ENCODE results near the gene LPP. TPM values are rescaled to one million over a fixed set of nuclear protein-coding genes. Genes with fewer than 3 reads are reported as not detected.

The LPP gene
- total and polyA plus RNA-seq, 2 of the 13 experiments (the other 11 are each of a cell fraction or from before 2014, with no cell fraction given) = 19.2 to 29.9 TPM

GRCh38 chr3:188839187-188839695, 685.3 kb downstream of the LPP start (continued):
- TF ChIP-seq ZHX2 (IDR thresholded peaks at IDR 0.05; ENCODE audit: low read depth) (peak; percentile 66; the same call in 1 of the 2 replicates), ZHX2 (CRISPR knock-in tag; IDR thresholded peaks at IDR 0.05; ENCODE audit: borderline replicate concordance) (no peak), ZNF143 (CRISPR knock-in tag; IDR thresholded peaks at IDR 0.05) (no peak), ZEB1 (IDR thresholded peaks at IDR 0.05; ENCODE audit: insufficient replicate concordance, low read depth) (peak; percentile 78), PHB2 (IDR thresholded peaks at IDR 0.05; ENCODE audit: partially characterized antibody) (no peak), BRCA1 (CRISPR knock-in tag; IDR thresholded peaks at IDR 0.05) (no peak), NCOA1 (CRISPR knock-in tag; IDR thresholded peaks at IDR 0.05) (0 out of 2 replicates have a peak, but pooled peaks have one; percentile 81), ARHGAP35 (CRISPR knock-in tag; IDR thresholded peaks at IDR 0.05; ENCODE audit: borderline replicate concordance) (no peak), ZSCAN12 (CRISPR knock-in tag; IDR thresholded peaks at IDR 0.05) (no peak), CBX5 (CRISPR knock-in tag; IDR thresholded peaks at IDR 0.05; ENCODE audit: borderline replicate concordance) (peak; percentile 70; the same call in 1 of the 2 replicates), ATF7 (IDR thresholded peaks at IDR 0.05) (peak; percentile 70), ATF7 (CRISPR knock-in tag; IDR thresholded peaks at IDR 0.05) (peak; percentile 50; the same call in 1 of the 2 replicates), ZNF644 (CRISPR knock-in tag; IDR thresholded peaks at IDR 0.05; ENCODE audit: low read depth) (peak; percentile 87), HNF4A (CRISPR knock-in tag; IDR thresholded peaks at IDR 0.05) (peak; percentile 85), ARID3A (IDR thresholded peaks at IDR 0.05; ENCODE audit: low read depth, low read length) (peak; percentile 90), ZNF768 (CRISPR knock-in tag; IDR thresholded peaks at IDR 0.05) (no peak), ZNF10 (CRISPR knock-in tag; IDR thresholded peaks at IDR 0.05; ENCODE audit: borderline replicate concordance, low read depth) (no peak), ZNF205 (CRISPR knock-in tag; IDR thresholded peaks at IDR 0.05) (peak; percentile 90), ZNF510 (CRISPR knock-in tag; IDR thresholded peaks at IDR 0.05; ENCODE audit: low read depth) (no peak), SKI (IDR thresholded peaks at IDR 0.05; ENCODE audit: partially characterized antibody) (peak; percentile 81), PRMT3 (CRISPR knock-in tag; IDR thresholded peaks at IDR 0.05; ENCODE audit: borderline replicate concordance, low read depth) (no peak), ZNF691 (CRISPR knock-in tag; IDR thresholded peaks at IDR 0.05; ENCODE audit: borderline replicate concordance, low read depth) (no peak)
